Adipocyte (in vitro differentiated cells): ENCODE data around the gene DLGAP4.

ENCODE experiments used
- DNase-seq: peaks from one replicate; pipeline ENCODE4 v3.0.0-alpha.2; 2015; ENCODE audit warnings: low read depth
- H3K27me3 ChIP-seq: replicated peaks from 2 replicates; pipeline ENCODE4 v1.7.0; 2013; ENCODE audit warnings: mild to moderate bottlenecking, low read length, moderate library complexity; ENCODE audit not compliant: control insufficient read depth, insufficient read depth
- H3K36me3 ChIP-seq: 2 replicates; pipeline ENCODE4 v1.7.0; 2013; ENCODE audit warnings: low read length, mild to moderate bottlenecking, moderate library complexity; ENCODE audit not compliant: control insufficient read depth, insufficient read depth, severe bottlenecking
- H3K4me1 ChIP-seq: 2 replicates; pipeline ENCODE4 v1.7.0; 2013; ENCODE audit warnings: mild to moderate bottlenecking, low read length, moderate library complexity; ENCODE audit not compliant: control insufficient read depth, insufficient read depth
- H3K4me3 ChIP-seq: 2 replicates; pipeline ENCODE4 v1.7.0; 2013; ENCODE audit warnings: mild to moderate bottlenecking, low read length, moderate library complexity
- H3K9ac ChIP-seq: 2 replicates; pipeline ENCODE4 v1.7.0; 2013; ENCODE audit warnings: mild to moderate bottlenecking, low read length, moderate library complexity
- H3K9me3 ChIP-seq: 2 replicates; pipeline ENCODE4 v1.7.0; 2013; ENCODE audit warnings: mild to moderate bottlenecking, low read length, moderate library complexity; ENCODE audit not compliant: control insufficient read depth

Gene DLGAP4

DNA sequence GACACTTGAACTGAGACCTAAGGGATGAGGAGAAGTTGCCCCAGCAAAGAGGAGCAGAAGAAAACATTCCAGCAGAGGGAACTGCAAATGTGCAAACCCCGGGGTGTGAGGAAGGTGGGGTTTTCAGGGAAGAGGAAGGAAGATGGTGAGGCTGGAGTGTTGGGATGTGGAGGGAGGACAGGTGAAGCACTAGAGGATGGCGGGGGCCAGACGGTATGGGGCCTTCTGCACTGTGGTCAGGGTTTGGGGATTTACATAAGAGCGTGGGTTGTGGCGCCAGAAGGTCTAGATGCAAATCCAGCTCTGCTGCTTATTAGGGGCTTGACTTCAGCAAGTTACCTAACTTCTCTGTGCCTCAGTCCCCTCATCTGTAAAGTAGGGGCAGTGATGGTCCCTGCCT is 16.0 kb downstream of the DLGAP4 start:
- H3K9me3 ChIP-seq: peaks cover 31% of the 10 kb centered on the region
- no peak for DNase-seq

GRCh38 chr20:36330091-36330490 is 24.0 kb downstream of the DLGAP4 start:
- H3K4me3 ChIP-seq: no peak overlapping the region
- peaks cover 32% of the 10 kb centered on the region for H3K27me3 ChIP-seq
- no peak for DNase-seq
- peaks cover 16% of the 10 kb centered on the region for H3K9me3 ChIP-seq
- no peak overlapping the region for H3K9ac ChIP-seq
- no peaks in the 10 kb centered on the region for H3K36me3 ChIP-seq
- H3K4me1 ChIP-seq: no peaks in the 10 kb centered on the region

More for the DNA sequence above, 16.0 kb downstream of the DLGAP4 start:
- no peak overlapping the region for H3K9ac ChIP-seq
- no peaks in the 10 kb centered on the region for H3K4me1 ChIP-seq
- peaks cover 31% of the 10 kb centered on the region for H3K27me3 ChIP-seq
- H3K36me3 ChIP-seq: no peaks in the 10 kb centered on the region
- no peak overlapping the region for H3K4me3 ChIP-seq

DNA sequence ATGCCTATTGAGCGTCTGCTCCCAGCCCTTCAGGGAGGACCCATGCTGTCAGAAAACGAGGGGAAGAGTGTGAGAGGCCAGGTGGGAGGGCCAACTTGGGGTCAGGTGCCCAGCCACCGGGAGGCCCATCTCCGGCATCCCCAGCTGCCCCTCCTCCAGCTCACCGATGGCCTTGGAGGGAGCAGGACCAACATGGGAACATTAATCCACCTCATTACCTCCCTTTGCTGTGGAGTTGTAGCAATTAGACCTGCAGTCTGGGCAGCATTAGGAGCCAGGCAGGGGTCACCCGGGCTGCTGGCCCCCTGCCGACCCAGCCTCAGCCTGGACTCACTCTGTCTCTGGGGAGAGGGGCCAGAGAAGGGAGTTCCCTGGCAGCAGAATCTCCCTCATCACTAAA is 25.1 kb downstream of the DLGAP4 start:
- no peak for DNase-seq
- no peaks in the 10 kb centered on the region for H3K4me1 ChIP-seq
- H3K9me3 ChIP-seq: peaks cover 6% of the 10 kb centered on the region
- H3K36me3 ChIP-seq: no peaks in the 10 kb centered on the region
- H3K4me3 ChIP-seq: no peak overlapping the region
- H3K27me3 ChIP-seq: peaks cover 43% of the 10 kb centered on the region
- no peak overlapping the region for H3K9ac ChIP-seq

- Histone ChIP-seq H3K27me3 (peaks cover 55% of the 10 kb centered on the region), H3K9me3 (no peaks in the 10 kb centered on the region), H3K9ac (no peak overlapping the region), H3K4me1 (no peaks in the 10 kb centered on the region), H3K4me3 (no peak overlapping the region), H3K36me3 (no peaks in the 10 kb centered on the region)
- no peak for DNase-seq
Measured at GRCh38 chr20:36333841-36334240, 27.7 kb downstream of the DLGAP4 start.

GRCh38 chr20:36334281-36335205 is 28.4 kb downstream of the DLGAP4 start:
- Histone ChIP-seq H3K9ac (no peak overlapping the region), H3K36me3 (no peaks in the 10 kb centered on the region), H3K4me3 (no peak overlapping the region), H3K4me1 (no peaks in the 10 kb centered on the region), H3K9me3 (no peaks in the 10 kb centered on the region), H3K27me3 (peaks cover 57% of the 10 kb centered on the region)
- no peak for DNase-seq

DNA sequence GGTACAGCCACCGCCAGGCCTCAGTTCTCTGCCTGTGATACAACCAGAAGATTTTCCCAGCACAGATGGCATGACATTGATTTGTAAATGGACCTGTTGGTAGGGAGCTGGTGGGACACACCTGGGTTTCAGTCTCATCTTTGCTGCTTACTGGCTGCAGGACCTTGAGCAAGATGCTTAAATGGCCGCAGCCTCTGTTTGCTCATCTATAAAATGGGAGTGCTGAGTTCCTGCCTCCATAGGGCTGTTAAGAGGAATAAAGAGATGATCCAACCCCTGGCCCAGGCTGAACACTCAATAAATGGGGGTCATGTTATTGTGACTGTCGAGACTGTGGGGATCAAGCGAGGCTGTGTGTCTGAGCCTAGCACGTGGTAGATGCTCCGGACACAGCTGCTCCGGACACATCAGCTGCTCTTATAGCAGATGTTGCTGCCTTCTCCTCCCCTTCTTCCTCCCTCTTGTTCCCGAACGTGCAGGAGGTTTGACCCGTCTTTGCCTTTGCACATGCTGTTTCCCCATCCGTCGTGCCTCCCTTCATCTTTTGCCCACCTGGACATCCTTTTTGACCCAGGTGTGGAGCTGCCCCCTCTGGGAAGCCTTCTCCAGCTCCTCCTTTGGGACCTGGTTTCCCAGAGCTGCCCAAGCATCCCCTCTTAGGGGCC is 29.2 kb downstream of the DLGAP4 start:
- no peak overlapping the region for H3K4me3 ChIP-seq
- H3K36me3 ChIP-seq: no peaks in the 10 kb centered on the region
- no peak for DNase-seq
- no peaks in the 10 kb centered on the region for H3K4me1 ChIP-seq
- no peak overlapping the region for H3K9ac ChIP-seq
- H3K9me3 ChIP-seq: no peaks in the 10 kb centered on the region
- peaks cover 65% of the 10 kb centered on the region for H3K27me3 ChIP-seq

DNA sequence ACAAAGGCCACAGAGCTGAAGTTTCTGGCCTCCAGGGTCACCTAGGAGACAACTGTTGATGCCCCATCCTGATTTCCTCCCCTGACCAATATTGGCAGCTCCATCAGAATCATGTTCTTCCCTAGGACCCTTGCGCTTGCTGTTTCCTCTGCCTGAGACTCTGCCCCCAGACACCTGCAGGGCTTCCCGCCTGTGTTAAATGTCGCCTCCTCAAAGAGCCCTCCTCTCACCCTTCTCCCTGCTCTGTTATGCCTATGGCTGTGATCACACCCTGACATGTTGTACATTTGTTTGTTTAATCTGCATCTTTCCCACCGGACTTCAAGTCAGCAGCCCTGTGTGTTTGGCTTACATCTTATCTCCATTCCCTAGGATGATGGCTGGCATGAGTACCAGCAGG is 30.1 kb downstream of the DLGAP4 start:
- DNase-seq: no peak
- Histone ChIP-seq H3K4me1 (no peaks in the 10 kb centered on the region), H3K4me3 (no peak overlapping the region), H3K36me3 (no peaks in the 10 kb centered on the region), H3K27me3 (peaks cover 72% of the 10 kb centered on the region), H3K9ac (no peak overlapping the region), H3K9me3 (no peaks in the 10 kb centered on the region)

DNA sequence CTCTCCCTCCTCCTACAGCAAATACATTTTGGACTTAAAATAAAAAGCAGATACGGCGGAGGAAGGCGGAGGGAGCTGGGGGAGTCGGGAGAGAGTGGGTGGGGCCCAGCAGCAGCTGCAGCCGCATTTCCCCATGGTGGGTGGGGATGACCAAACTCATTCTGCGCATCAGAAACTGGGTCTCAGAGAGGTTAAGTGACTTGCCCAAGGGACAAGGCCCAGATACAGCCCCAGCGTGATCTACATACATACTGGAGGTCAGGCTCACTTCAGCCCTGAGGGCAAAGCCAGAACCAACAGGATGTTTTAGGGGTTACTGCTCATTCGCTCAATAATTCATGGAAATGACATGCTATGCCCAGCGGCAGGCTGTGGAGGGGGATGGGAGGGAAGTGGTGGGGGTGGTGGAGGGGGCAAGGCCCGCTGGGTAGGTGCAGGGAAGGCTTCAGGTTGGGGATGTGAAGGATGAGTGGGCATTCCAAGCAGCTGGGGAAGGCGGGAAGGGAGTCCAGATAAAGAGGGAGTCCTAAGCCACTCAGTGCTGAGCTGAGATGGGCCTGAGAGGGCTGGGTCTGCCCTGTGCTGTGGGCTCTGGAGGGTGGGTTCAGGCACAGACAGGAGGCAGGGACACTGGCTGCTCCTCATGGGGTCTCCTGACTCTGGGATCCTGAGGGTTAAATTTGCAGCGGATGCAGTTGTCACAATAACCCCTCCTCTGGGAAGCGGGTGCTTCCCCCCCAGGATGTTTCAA is 31.0 kb downstream of the DLGAP4 start:
- DNase-seq: no peak

GRCh38 chr20:36337886-36338285 is 31.7 kb downstream of the DLGAP4 start:
- Histone ChIP-seq H3K9me3 (no peaks in the 10 kb centered on the region), H3K4me1 (no peaks in the 10 kb centered on the region), H3K36me3 (no peaks in the 10 kb centered on the region), H3K9ac (no peak overlapping the region), H3K27me3 (peaks cover 74% of the 10 kb centered on the region), H3K4me3 (no peak overlapping the region)
- DNase-seq: no peak

More for the DNA sequence above, 31.0 kb downstream of the DLGAP4 start:
- no peaks in the 10 kb centered on the region for H3K36me3 ChIP-seq
- no peak overlapping the region for H3K9ac ChIP-seq
- H3K27me3 ChIP-seq: peaks cover 77% of the 10 kb centered on the region
- no peaks in the 10 kb centered on the region for H3K4me1 ChIP-seq
- no peaks in the 10 kb centered on the region for H3K9me3 ChIP-seq
- H3K4me3 ChIP-seq: no peak overlapping the region

- no peaks in the 10 kb centered on the region for H3K4me1 ChIP-seq
Measured at GRCh38 chr20:36339646-36340592, 33.8 kb downstream of the DLGAP4 start.

More at GRCh38 chr20:36339646-36340592, 33.8 kb downstream of the DLGAP4 start:
- Histone ChIP-seq H3K36me3 (no peaks in the 10 kb centered on the region), H3K4me3 (no peak overlapping the region), H3K9ac (no peak overlapping the region), H3K27me3 (peaks cover 61% of the 10 kb centered on the region), H3K9me3 (no peaks in the 10 kb centered on the region)
- no peak for DNase-seq
